Neuronal stem cell (in vitro differentiated cells): ENCODE results near the gene CARTPT.

ENCODE experiments used
- DNase-seq: peaks from one replicate; pipeline ENCODE4 v3.0.0-alpha.2; 2013; ENCODE audit warnings: low spot score
- H2AFZ ChIP-seq: one replicate; pipeline ENCODE4 v1.6.1; 2013; ENCODE audit warnings: mild to moderate bottlenecking, low read length, inconsistent platforms
- H2AK5ac ChIP-seq: 2 replicates; pipeline ENCODE4 v1.6.1; 2013; ENCODE audit warnings: low read depth, mild to moderate bottlenecking, inconsistent platforms, low read length, moderate library complexity, mixed read lengths
- H2BK120ac ChIP-seq: 2 replicates; pipeline ENCODE4 v1.6.1; 2013; ENCODE audit warnings: low read depth, mild to moderate bottlenecking, inconsistent platforms, low read length, moderate library complexity, mixed read lengths
- H2BK12ac ChIP-seq: one replicate; pipeline ENCODE4 v1.6.1; 2013; ENCODE audit warnings: low read length, inconsistent platforms
- H2BK15ac ChIP-seq: 2 replicates; pipeline ENCODE4 v1.6.1; 2013; ENCODE audit warnings: mild to moderate bottlenecking, low read length, inconsistent platforms, mixed read lengths
- H2BK5ac ChIP-seq: one replicate; pipeline ENCODE4 v1.6.1; 2013; ENCODE audit warnings: inconsistent platforms, mild to moderate bottlenecking, low read length, moderate library complexity
- H3K14ac ChIP-seq: one replicate; pipeline ENCODE4 v1.6.1; 2013; ENCODE audit warnings: low read length, inconsistent platforms
- H3K18ac ChIP-seq: 2 replicates; pipeline ENCODE4 v1.6.1; 2013; ENCODE audit warnings: low read length, inconsistent platforms
- H3K23ac ChIP-seq: 2 replicates; pipeline ENCODE4 v1.6.1; 2013; ENCODE audit warnings: low read depth, mild to moderate bottlenecking, mixed read lengths, low read length, inconsistent platforms; ENCODE audit not compliant: poor library complexity
- H3K27ac ChIP-seq: replicated peaks from 3 replicates; pipeline ENCODE4 v1.5.1; 2013; ENCODE audit warnings: low read length, inconsistent platforms
- H3K27me3 ChIP-seq, 3 experiments: 2 replicates each; pipeline ENCODE4 v1.6.1; 2013; ENCODE audit warnings: low read length in 3 of 3, mild to moderate bottlenecking in 2 of 3, inconsistent platforms in 1 of 3, low read depth in 1 of 3, mixed read lengths in 1 of 3, moderate library complexity in 1 of 3; ENCODE audit not compliant: control insufficient read depth in 3 of 3, insufficient read depth in 3 of 3
- H3K36me3 ChIP-seq, 2 donors: replicated peaks in 1 of 2; 2 replicates each; pipeline ENCODE4 v1.6.1; 2013; ENCODE audit warnings: low read length in 2 of 2; ENCODE audit not compliant: control insufficient read depth in 2 of 2, insufficient read depth in 2 of 2
- H3K4ac ChIP-seq: 2 replicates; pipeline ENCODE4 v1.6.1; 2013; ENCODE audit warnings: inconsistent platforms, mild to moderate bottlenecking, low read length, moderate library complexity
- H3K4me1 ChIP-seq, 2 donors: 1 replicate in 1 of 2; 2 replicates in 1 of 2; pipeline ENCODE4 v1.6.1; 2013; ENCODE audit warnings: low read length in 2 of 2, low read depth in 1 of 2; ENCODE audit not compliant: control insufficient read depth in 2 of 2, insufficient read depth in 1 of 2
- H3K4me2 ChIP-seq: one replicate; pipeline ENCODE4 v1.6.1; 2013; ENCODE audit warnings: mild to moderate bottlenecking, low read length, inconsistent platforms; ENCODE audit not compliant: insufficient read depth, poor library complexity, severe bottlenecking
- H3K4me3 ChIP-seq, 2 donors: 2 replicates each; pipeline ENCODE4 v1.5.1; 2013; ENCODE audit warnings: low read length in 2 of 2, mild to moderate bottlenecking in 2 of 2, inconsistent platforms in 1 of 2, moderate library complexity in 1 of 2
- H3K79me1 ChIP-seq: one replicate; pipeline ENCODE4 v1.6.1; 2013; ENCODE audit warnings: low read depth, mild to moderate bottlenecking, inconsistent platforms, low read length, moderate library complexity
- H3K9ac ChIP-seq: one replicate; pipeline ENCODE4 v1.6.1; 2013; ENCODE audit warnings: mild to moderate bottlenecking, low read depth, low read length, inconsistent platforms; ENCODE audit not compliant: poor library complexity
- H3K9me3 ChIP-seq, 2 donors: replicated peaks in 1 of 2; 2 replicates each; pipeline versions ENCODE3 to v1.6.1; 2013; ENCODE audit warnings: low read length in 2 of 2, mild to moderate bottlenecking in 2 of 2, inconsistent platforms in 1 of 2, low read depth in 1 of 2, mixed read lengths in 1 of 2, moderate library complexity in 1 of 2; ENCODE audit not compliant: control insufficient read depth in 2 of 2, insufficient read depth in 1 of 2
- H4K8ac ChIP-seq: one replicate; pipeline ENCODE4 v1.6.1; 2013; ENCODE audit warnings: low read depth, mild to moderate bottlenecking, inconsistent platforms, low read length, moderate library complexity
- H4K91ac ChIP-seq: one replicate; pipeline ENCODE4 v1.6.1; 2013; ENCODE audit warnings: low read length, low read depth, mild to moderate bottlenecking, inconsistent platforms; ENCODE audit not compliant: poor library complexity
- WGBS, 2 donors: extraction: QIAGEN DNeasy Blood & Tissue Kit; methylation state at CpG; one replicate each; pipeline ENCODE4 v1.1.7; 2013; ENCODE audit warnings: missing lambda C conversion rate in 2 of 2, mixed read lengths in 1 of 2; ENCODE audit not compliant: insufficient read length in 2 of 2, insufficient replicate concordance in 1 of 2; ENCODE audit errors: extremely low coverage in 2 of 2; 5-methylcytosine and 5-hydroxymethylcytosine counted together

Gene CARTPT

DNA sequence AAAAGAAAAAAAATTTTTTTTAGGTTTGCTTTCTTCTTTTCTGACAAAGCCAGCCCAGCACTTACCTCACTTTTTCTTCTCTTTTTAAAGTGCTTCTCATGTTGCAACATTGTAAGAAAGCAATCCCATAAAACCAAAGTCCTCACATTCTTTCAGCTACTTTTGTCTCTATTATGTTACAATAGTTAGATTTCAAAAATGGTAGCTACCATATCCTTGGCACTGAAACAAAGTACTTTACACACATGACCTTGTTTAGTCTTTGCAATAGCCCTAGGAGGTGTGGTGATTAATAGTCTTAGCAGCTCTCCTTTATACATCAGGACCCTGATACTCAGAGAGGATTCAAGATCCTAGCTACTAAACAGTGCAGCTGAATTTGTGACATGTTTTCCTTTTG is 23.5 kb upstream of the CARTPT start:
- no peaks in the 10 kb centered on the region for H3K9me3 ChIP-seq
- DNase-seq, result no peak
- no peak overlapping the region for H2BK120ac ChIP-seq
- H4K91ac ChIP-seq, result no peak overlapping the region
- H3K14ac ChIP-seq, result no peak overlapping the region
- no peaks in the 10 kb centered on the region for H3K36me3 ChIP-seq
- no peak overlapping the region for H3K27ac ChIP-seq
- H3K18ac ChIP-seq, result no peak overlapping the region
- H3K4me3 ChIP-seq, result no peak overlapping the region
- peaks cover 7 to 21% of the 10 kb centered on the region in 2 donors for H3K4me1 ChIP-seq
- H3K9ac ChIP-seq, result no peak overlapping the region
- H3K79me1 ChIP-seq, result no peaks in the 10 kb centered on the region
- H3K27me3 ChIP-seq, result no peaks in the 10 kb centered on the region
- no peak overlapping the region for H2BK12ac ChIP-seq
- H2BK15ac ChIP-seq, result no peak overlapping the region
- no peak overlapping the region for H2AK5ac ChIP-seq
- H3K4me2 ChIP-seq, result no peak overlapping the region
- H2AFZ ChIP-seq, result no peak overlapping the region
- H4K8ac ChIP-seq, result no peak overlapping the region
- no peak overlapping the region for H3K23ac ChIP-seq
- H3K4ac ChIP-seq, result no peak overlapping the region
- H2BK5ac ChIP-seq, result no peak overlapping the region

DNA sequence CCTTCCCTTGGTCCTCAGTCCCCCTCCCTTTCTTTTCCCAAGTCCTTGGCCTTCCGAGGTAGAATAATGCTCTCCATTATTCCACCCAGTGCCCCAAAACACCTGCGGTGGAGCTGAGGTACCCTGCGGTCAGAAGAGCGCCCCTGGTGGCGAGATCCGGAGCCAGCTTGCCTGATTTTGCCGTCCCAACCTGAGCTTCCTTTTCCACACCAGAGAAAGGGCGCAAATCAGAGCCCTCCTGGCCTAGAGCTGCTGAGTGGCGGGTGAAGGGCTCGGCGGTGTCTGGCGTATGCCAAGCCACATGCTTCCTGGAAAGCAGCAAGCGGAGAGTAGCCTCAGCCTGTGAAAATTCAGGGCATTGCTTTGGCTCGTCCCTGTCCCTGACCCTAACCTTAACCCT is 21.1 kb upstream of the CARTPT start:
- no CpG with 5 or more reads among the region's 14 CpGs for WGBS, 2 donors
- Histone ChIP-seq H3K4me3 (no peak overlapping the region), H3K18ac (no peak overlapping the region), H3K36me3 (no peaks in the 10 kb centered on the region), H3K23ac (no peak overlapping the region), H3K4ac (no peak overlapping the region), H3K4me2 (no peak overlapping the region), H2BK5ac (no peak overlapping the region), H3K9me3 (no peaks in the 10 kb centered on the region), H2BK120ac (no peak overlapping the region), H3K4me1 (peaks cover 7 to 21% of the 10 kb centered on the region in 2 donors), H2AFZ (no peak overlapping the region), H4K91ac (no peak overlapping the region), H2AK5ac (no peak overlapping the region), H2BK15ac (no peak overlapping the region), H3K14ac (no peak overlapping the region), H3K9ac (no peak overlapping the region), H3K27ac (no peak overlapping the region), H3K27me3 (peaks cover 0 to 7% (median 0%) of the 10 kb centered on the region in 3 experiments), H3K79me1 (no peaks in the 10 kb centered on the region), H2BK12ac (no peak overlapping the region), H4K8ac (no peak overlapping the region)
- peak; percentile 24 for DNase-seq

DNA sequence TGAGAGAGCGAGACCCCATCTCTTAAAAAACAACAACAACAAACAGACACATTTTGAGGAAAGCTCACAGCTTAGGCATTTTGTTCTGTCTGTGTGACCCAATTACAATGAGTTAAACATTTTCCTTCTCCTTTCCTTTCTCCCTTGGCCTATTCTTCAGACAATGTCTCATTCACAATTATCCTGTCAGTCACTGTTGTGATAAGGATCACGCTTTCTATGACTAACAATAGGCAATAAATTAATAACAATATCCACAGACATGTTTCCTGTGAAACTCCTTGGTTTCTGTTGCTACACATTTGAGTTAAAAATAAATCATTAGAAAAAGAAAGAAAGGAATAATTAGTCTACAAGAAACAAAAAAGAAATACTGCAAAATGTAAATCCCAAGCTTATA is 19.8 kb upstream of the CARTPT start:
- H3K18ac ChIP-seq, result no peak overlapping the region

DNA sequence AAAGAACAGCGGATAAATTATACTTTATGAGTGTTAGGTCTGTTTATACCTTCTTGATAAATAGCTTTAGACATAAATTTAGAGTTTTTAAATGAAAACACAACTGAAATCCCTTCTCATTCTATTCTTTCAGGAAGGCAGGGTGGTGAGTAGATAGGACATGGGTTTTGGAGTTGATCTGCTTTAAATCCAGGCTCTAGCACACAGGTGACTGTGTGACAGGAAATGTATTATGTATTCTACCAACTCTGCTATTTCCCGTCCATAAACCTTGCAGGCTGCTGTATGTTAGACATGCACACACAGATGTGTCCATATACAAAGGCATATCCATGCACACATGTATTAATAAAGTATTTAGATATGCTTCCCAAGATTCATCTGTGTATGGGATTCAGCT is 19.3 kb upstream of the CARTPT start:
- DNase-seq, result no peak
- H3K4me1 ChIP-seq, result peaks cover 12 to 18% of the 10 kb centered on the region in 2 donors
- no peak overlapping the region for H3K4me3 ChIP-seq
- H2AK5ac ChIP-seq, result no peak overlapping the region
- no peak overlapping the region for H3K23ac ChIP-seq
- H3K4ac ChIP-seq, result no peak overlapping the region
- no peak overlapping the region for H2BK15ac ChIP-seq
- no CpG with 5 or more reads among the region's 2 CpGs for WGBS, 2 donors
- H3K79me1 ChIP-seq, result no peaks in the 10 kb centered on the region
- H3K18ac ChIP-seq, result no peak overlapping the region
- H2AFZ ChIP-seq, result no peak overlapping the region
- H3K14ac ChIP-seq, result no peak overlapping the region
- H4K8ac ChIP-seq, result no peak overlapping the region
- H3K27me3 ChIP-seq, result peaks cover 0 to 15% (median 0%) of the 10 kb centered on the region in 3 experiments
- H2BK12ac ChIP-seq, result no peak overlapping the region
- no peaks in the 10 kb centered on the region for H3K9me3 ChIP-seq
- H2BK120ac ChIP-seq, result no peak overlapping the region
- H3K36me3 ChIP-seq, result no peaks in the 10 kb centered on the region
- no peak overlapping the region for H3K9ac ChIP-seq
- H4K91ac ChIP-seq, result no peak overlapping the region
- no peak overlapping the region for H3K4me2 ChIP-seq
- H3K27ac ChIP-seq, result no peak overlapping the region
- H2BK5ac ChIP-seq, result no peak overlapping the region

More for the DNA sequence above, 19.8 kb upstream of the CARTPT start:
- Histone ChIP-seq H3K4ac (no peak overlapping the region), H2BK12ac (no peak overlapping the region), H2BK120ac (no peak overlapping the region), H3K23ac (no peak overlapping the region), H4K8ac (no peak overlapping the region), H3K36me3 (no peaks in the 10 kb centered on the region), H3K27ac (no peak overlapping the region), H2AK5ac (no peak overlapping the region), H3K4me3 (no peak overlapping the region), H2BK15ac (no peak overlapping the region), H3K4me1 (peaks cover 10 to 22% of the 10 kb centered on the region in 2 donors), H4K91ac (no peak overlapping the region), H3K79me1 (no peaks in the 10 kb centered on the region), H3K14ac (no peak overlapping the region), H2AFZ (no peak overlapping the region), H3K9me3 (no peaks in the 10 kb centered on the region), H3K27me3 (peaks cover 0 to 10% (median 0%) of the 10 kb centered on the region in 3 experiments), H3K9ac (no peak overlapping the region), H3K4me2 (no peak overlapping the region), H2BK5ac (no peak overlapping the region)
- DNase-seq, result no peak
- no CpG with 5 or more reads among the region's 2 CpGs for WGBS, 2 donors
